Epithelial cell of proximal tubule (primary cell): ENCODE results near the gene ENDOD1. TPM values are rescaled to one million over a fixed set of nuclear protein-coding genes. Genes with fewer than 3 reads are reported as not detected.

Source experiments
- DNase-seq: peaks from one replicate; pipeline ENCODE4 v3.0.0-alpha.2; 2011; ENCODE audit warnings: low read depth
- H3K4me3 ChIP-seq: 2 replicates; pipeline ENCODE4 v1.5.1; 2011; ENCODE audit warnings: low read depth, mild to moderate bottlenecking, low read length
- total RNA-seq: library from RNA; depleted of rRNA; stranded (reverse); fragments of >200 nt; gene quantifications from 2 replicates; pipeline ENCODE4 v1.2.3, GENCODE V29; 2015
- TF ChIP-seq, protein P1 (sequence below): conservative IDR thresholded peaks from 2 replicates; pipeline ENCODE4 v1.5.1; 2012; ENCODE audit warnings: low read depth, mild to moderate bottlenecking, low read length

The ENDOD1 gene
- total RNA-seq, 1 donor from 2014 or later: 36.6 TPM

DNA sequence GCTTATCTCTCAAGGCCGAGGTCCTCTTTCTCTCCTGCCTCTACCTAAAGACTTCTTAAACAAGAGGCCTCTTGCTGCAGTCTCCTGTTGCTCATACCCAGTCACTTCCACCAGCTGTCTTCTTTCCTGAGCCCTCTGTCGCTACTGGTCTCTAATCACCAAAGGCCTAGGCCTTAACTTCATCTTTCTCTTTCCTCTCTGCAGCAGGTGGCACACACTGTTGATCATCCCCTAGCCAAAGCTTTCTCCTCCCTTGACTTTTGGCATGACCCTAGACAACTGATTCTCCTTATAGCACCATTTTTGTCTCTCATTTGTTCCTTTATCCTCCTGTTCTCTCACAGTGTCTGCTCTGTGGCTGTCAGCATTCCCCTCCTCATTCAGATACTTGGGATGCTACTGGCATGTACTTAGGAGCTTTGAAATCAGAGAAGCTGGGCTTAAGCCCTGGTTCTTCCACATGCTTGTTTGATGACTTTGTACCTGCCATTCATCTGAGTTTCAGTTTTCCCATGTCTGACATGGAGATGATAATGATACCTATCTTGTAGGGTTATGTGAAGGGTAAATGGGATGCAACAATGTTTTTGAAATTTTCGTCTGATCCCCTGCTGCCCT lies 22.4 kb downstream of the ENDOD1 start:
- DNase-seq: no peak
- TF ChIP-seq, protein P1, sequence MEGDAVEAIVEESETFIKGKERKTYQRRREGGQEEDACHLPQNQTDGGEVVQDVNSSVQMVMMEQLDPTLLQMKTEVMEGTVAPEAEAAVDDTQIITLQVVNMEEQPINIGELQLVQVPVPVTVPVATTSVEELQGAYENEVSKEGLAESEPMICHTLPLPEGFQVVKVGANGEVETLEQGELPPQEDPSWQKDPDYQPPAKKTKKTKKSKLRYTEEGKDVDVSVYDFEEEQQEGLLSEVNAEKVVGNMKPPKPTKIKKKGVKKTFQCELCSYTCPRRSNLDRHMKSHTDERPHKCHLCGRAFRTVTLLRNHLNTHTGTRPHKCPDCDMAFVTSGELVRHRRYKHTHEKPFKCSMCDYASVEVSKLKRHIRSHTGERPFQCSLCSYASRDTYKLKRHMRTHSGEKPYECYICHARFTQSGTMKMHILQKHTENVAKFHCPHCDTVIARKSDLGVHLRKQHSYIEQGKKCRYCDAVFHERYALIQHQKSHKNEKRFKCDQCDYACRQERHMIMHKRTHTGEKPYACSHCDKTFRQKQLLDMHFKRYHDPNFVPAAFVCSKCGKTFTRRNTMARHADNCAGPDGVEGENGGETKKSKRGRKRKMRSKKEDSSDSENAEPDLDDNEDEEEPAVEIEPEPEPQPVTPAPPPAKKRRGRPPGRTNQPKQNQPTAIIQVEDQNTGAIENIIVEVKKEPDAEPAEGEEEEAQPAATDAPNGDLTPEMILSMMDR: no peak
- H3K4me3 ChIP-seq: no peak overlapping the region

DNA sequence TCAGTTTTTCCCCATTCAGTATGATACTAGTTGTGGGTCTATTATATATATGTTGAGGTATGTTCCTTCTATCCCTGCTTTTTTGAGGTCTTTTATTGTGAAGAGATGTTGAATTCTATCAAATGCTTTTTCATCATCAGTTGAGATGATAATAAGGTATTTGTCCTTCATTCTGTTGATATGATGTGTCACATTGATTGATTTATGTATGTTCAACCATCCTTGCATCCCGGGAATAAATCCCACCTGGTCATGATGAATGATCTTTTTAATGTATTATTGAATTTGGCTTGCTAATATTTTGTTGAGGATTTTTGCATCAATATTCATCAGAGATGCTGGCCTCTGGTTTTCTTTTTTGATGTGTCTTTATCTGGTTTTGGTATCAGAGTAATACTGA lies 26.0 kb downstream of the ENDOD1 start:
- no peak for DNase-seq
- TF ChIP-seq, protein P1: no peak
- H3K4me3 ChIP-seq: no peak overlapping the region

DNA sequence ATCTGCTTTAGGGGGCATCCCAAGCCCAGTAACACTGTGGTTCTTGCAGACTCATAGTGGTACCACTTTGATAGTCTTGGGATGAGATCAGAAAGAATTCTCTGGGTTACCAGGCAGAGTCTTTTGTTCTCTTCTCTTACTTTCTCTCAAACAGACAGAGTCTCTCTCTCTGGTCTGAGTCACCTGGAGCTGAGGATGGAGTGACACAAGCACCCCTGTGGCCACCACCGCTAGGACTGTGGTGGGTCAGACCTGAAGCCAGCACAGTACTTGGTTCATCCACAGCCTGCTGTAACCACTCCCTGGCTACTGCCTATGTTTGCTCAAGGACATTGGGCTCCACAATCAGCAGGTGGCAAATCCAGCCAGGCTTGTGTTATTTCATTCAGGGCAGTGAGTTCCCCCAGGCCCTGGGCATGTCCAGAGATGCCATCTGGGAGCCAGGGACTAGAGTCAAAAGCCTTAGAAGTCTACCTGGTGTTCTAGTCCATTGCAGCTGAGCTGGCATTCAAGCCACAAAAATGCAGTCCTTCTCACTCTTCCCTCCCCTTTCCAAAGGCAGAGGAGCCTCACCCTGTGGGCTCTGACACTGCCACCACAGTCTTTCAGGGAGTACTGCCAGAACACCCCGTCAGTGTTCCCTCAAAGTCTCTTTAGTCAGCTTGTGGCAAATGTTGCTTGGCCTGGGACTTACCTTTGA lies 29.9 kb downstream of the ENDOD1 start:
- TF ChIP-seq, protein P1: no peak
- H3K4me3 ChIP-seq: no peak overlapping the region
- DNase-seq: no peak

DNA sequence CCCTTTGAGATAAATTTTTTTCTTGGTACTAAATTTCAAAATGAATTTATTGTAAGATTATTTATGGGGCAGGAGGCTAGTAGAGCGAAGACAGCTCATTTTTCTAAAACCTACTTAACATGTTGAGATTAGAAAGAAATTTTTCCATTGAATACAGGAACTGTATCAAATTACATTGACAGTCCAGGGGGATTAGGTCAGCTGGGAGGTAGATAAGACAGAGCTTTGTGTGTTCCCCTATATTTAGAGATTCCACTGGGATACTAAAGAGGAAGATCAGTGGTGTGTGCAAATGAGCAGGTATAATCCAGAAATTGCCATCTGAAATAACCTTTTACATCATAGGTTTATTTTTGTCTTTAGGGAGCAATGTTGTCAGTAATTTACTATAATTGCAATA lies 32.1 kb downstream of the ENDOD1 start:
- TF ChIP-seq, protein P1: no peak
- no peak for DNase-seq
- H3K4me3 ChIP-seq: no peak overlapping the region

DNA sequence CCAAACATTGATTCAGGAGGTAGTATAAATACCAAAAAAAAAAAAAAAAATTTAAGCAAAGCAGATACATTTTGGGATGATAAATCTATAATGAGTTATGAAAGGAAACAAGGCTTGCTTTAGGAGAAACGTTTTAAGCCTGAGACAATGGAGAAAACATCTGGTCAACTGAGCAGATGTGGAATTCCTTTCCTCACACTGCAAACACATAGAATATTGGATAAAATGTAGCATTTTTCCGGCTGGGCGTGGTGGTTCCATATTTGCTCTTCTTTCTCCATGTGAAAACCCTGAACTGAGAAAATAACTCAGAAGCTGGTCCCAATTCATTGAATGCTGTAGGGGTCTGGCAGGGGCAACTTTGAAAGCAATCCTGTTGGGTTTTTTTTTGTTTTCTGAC lies 33.9 kb downstream of the ENDOD1 start:
- TF ChIP-seq, protein P1: no peak
- DNase-seq: no peak
- no peak overlapping the region for H3K4me3 ChIP-seq

DNA sequence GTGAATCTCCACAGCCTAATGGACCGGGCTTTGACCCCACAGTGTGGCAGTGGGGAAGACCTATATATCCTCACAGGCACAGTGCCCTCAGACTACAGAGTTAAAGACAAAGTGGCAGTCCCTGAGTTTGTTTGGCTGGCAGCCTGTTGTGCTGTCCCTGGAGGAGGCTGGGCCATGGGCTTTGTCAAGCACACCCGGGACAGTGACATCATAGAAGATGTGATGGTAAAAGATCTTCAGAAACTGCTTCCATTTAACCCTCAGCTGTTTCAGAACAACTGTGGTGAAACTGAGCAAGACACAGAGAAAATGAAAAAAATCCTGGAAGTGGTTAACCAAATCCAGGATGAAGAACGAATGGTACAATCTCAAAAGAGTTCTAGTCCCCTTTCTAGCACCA lies 39.0 kb downstream of the ENDOD1 start:
- TF ChIP-seq, protein P1: no peak
- no peak overlapping the region for H3K4me3 ChIP-seq
- no peak for DNase-seq

DNA sequence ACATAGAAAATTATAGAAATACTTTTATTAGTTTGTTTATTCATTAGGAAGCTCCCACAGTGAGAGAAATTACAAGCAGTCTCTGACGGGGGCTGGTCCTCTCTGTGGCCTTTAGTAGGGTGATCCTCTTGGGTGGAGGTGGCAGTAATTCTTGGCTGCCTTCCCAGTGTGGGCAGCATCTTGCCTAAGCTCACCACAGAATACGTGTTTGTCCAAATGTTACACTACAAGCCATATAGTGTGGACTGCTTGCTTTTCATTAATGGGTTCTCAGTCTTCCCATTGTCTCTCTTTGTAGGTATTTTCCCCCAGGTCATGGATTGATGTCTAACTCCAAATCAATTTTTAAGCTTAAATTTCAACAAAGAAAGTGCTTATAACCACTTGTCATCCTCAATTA lies 43.3 kb downstream of the ENDOD1 start:
- no peak overlapping the region for H3K4me3 ChIP-seq
- DNase-seq: no peak
- TF ChIP-seq, protein P1: no peak
